GM12865 (cell line): ENCODE results near the gene GNG12.

Experiments used
- DNase-seq: peaks from one replicate; pipeline ENCODE4 v3.0.0; 2010; ENCODE audit warnings: low read depth
- H3K4me3 ChIP-seq: 2 replicates; pipeline ENCODE4 v1.5.1; 2011; ENCODE audit warnings: mild to moderate bottlenecking, low read depth, low read length, control low read depth
- TF ChIP-seq, protein P1 (sequence below): IDR thresholded peaks from 2 replicates; pipeline ENCODE4 v1.5.1; 2011; ENCODE audit warnings: low read length, control low read depth, low read depth, inconsistent platforms; ENCODE audit not compliant: insufficient read depth; ENCODE audit errors: missing control alignments

The GNG12 gene

DNA sequence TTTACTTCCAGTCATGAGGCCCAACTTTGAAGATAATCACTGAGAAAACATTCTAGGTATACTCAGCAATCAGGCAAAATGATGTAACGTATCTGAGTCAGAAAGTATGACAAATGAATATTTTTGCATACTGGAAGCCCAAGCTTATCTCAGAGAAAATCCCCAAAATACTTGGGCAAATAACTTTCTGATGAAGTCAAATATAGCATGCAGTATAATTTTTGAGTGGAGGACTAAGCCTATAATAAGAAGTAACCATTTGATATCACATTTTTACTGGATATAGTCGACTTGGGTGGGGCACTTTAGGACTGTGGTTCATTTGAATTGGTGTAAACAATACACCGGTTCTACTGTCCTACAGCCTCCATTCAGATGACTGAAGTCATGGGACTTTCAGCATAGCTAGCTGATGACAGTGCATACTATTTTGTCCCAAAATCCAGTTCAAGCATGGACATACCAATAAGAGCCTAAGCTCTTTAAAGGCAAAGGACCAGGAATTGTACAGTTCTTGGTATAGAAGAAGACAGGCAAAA is 150.5 kb downstream of the GNG12 start:
- DNase-seq, result no peak
- TF ChIP-seq, protein P1, sequence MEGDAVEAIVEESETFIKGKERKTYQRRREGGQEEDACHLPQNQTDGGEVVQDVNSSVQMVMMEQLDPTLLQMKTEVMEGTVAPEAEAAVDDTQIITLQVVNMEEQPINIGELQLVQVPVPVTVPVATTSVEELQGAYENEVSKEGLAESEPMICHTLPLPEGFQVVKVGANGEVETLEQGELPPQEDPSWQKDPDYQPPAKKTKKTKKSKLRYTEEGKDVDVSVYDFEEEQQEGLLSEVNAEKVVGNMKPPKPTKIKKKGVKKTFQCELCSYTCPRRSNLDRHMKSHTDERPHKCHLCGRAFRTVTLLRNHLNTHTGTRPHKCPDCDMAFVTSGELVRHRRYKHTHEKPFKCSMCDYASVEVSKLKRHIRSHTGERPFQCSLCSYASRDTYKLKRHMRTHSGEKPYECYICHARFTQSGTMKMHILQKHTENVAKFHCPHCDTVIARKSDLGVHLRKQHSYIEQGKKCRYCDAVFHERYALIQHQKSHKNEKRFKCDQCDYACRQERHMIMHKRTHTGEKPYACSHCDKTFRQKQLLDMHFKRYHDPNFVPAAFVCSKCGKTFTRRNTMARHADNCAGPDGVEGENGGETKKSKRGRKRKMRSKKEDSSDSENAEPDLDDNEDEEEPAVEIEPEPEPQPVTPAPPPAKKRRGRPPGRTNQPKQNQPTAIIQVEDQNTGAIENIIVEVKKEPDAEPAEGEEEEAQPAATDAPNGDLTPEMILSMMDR, result no peak
- H3K4me3 ChIP-seq, result no peak overlapping the region

GRCh38 chr1:67680486-67680885 is 152.8 kb downstream of the GNG12 start:
- no peak for DNase-seq
- no peak overlapping the region for H3K4me3 ChIP-seq
- TF ChIP-seq, protein P1, result no peak

- TF ChIP-seq, protein P1, result no peak
- DNase-seq, result no peak
Observed at GRCh38 chr1:67679691-67680090, 153.6 kb downstream of the GNG12 start.

GRCh38 chr1:67677930-67678329 is 155.3 kb downstream of the GNG12 start:
- DNase-seq, result no peak
- TF ChIP-seq, protein P1, result no peak
- H3K4me3 ChIP-seq, result no peak overlapping the region

More at GRCh38 chr1:67679691-67680090, 153.6 kb downstream of the GNG12 start:
- no peak overlapping the region for H3K4me3 ChIP-seq

- H3K4me3 ChIP-seq, result no peak overlapping the region
- TF ChIP-seq, protein P1, result no peak
- DNase-seq, result no peak
Observed at GRCh38 chr1:67677408-67677807, 155.9 kb downstream of the GNG12 start.

- TF ChIP-seq, protein P1, result no peak
- no peak overlapping the region for H3K4me3 ChIP-seq
- DNase-seq, result no peak
Observed at GRCh38 chr1:67676946-67677345, 156.3 kb downstream of the GNG12 start.

GRCh38 chr1:67676287-67676686 is 157.0 kb downstream of the GNG12 start:
- TF ChIP-seq, protein P1, result no peak
- no peak for DNase-seq
- no peak overlapping the region for H3K4me3 ChIP-seq
